ENCODE results near the gene PPFIBP2. TPM values are rescaled to one million over a fixed set of nuclear protein-coding genes. Genes with fewer than 3 reads are reported as not detected.

The PPFIBP2 gene
- total RNA-seq, 1 experiment from 2014 or later, result 5.7 TPM

DNA sequence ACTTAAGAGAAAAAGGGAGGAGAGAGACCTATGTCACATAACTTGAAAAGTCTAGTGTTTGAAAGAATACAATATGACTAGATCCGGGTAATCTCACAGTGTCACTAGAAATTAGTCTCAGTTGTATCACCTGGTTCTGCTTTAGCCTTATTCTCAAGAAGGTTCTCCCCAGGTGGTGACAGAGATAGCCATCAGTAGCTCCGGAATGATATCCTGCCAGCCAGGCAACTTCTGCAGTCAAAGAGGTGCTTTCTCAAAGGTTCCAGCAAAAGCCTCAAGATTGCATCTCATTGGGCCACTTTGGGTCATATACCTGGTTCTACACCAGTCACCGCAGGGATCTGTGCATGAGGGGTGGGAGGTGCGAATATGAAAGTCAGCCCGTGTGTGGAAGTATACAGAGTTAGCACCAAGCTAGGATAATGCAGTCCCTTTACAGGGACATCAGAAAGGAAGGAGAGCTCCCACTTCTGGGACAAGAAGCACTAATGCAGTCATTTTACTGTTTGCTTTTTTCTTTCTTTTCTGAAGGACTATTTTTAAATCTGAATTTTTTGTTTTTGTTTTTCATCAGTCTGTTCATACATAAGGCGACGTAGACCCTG is 98.4 kb downstream of the PPFIBP2 start:
- intact Hi-C loops (cut with micrococcal nuclease), result no loop called here
- TF ChIP-seq POLR2A (IDR thresholded peaks at IDR 0.05; ENCODE audit: borderline replicate concordance, extremely low read depth, insufficient read depth, insufficient read length), result no peak
- no peak for TF ChIP-seq CEBPB (IDR thresholded peaks at IDR 0.05; ENCODE audit: low read depth)
- no peak for TF ChIP-seq ELF1 (IDR thresholded peaks at IDR 0.05; ENCODE audit: borderline replicate concordance, low read depth)
- no peak for TF ChIP-seq SRF (IDR thresholded peaks at IDR 0.05; ENCODE audit: low read depth)
- TF ChIP-seq, protein P1, sequence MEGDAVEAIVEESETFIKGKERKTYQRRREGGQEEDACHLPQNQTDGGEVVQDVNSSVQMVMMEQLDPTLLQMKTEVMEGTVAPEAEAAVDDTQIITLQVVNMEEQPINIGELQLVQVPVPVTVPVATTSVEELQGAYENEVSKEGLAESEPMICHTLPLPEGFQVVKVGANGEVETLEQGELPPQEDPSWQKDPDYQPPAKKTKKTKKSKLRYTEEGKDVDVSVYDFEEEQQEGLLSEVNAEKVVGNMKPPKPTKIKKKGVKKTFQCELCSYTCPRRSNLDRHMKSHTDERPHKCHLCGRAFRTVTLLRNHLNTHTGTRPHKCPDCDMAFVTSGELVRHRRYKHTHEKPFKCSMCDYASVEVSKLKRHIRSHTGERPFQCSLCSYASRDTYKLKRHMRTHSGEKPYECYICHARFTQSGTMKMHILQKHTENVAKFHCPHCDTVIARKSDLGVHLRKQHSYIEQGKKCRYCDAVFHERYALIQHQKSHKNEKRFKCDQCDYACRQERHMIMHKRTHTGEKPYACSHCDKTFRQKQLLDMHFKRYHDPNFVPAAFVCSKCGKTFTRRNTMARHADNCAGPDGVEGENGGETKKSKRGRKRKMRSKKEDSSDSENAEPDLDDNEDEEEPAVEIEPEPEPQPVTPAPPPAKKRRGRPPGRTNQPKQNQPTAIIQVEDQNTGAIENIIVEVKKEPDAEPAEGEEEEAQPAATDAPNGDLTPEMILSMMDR (IDR thresholded peaks at IDR 0.05 in 2 of 3, conservative IDR thresholded peaks at IDR 0.05 in 1 of 3; ENCODE audit: borderline replicate concordance in 1 of 3, insufficient read depth in 1 of 3, low read depth in 2 of 3, low read length in 2 of 3), result no peak
- no peak for TF ChIP-seq EGR1 (IDR thresholded peaks at IDR 0.05; ENCODE audit: low read depth)
- TF ChIP-seq JUND (IDR thresholded peaks at IDR 0.05), result no peak
- TF ChIP-seq, protein P2, sequence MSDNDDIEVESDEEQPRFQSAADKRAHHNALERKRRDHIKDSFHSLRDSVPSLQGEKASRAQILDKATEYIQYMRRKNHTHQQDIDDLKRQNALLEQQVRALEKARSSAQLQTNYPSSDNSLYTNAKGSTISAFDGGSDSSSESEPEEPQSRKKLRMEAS (IDR thresholded peaks at IDR 0.05), result no peak
- no peak for TF ChIP-seq ZNF274 (IDR thresholded peaks at IDR 0.05; ENCODE audit: low read depth, low read length)
- TF ChIP-seq EZH2 (IDR thresholded peaks at IDR 0.05), result no peak
- no peak for TF ChIP-seq CBX3 (IDR thresholded peaks at IDR 0.05; ENCODE audit: low read depth)
- TF ChIP-seq YY1 (IDR thresholded peaks at IDR 0.05; ENCODE audit: extremely low read depth, insufficient replicate concordance, low read depth, low read length), result no peak
- TF ChIP-seq POLR2AphosphoS5 (IDR thresholded peaks at IDR 0.05; ENCODE audit: low read depth, low read length), result no peak
- no peak for TF ChIP-seq ZFX (IDR thresholded peaks at IDR 0.05)
- Histone ChIP-seq H4K20me1 (ENCODE audit: insufficient read depth) (no peaks in the 10 kb centered on the region), H3K36me3 (ENCODE audit: control insufficient read depth in 1 of 2, insufficient read depth in 2 of 2, low read length in 2 of 2) (no peaks in the 10 kb centered on the region), H3K4me1 (ENCODE audit: control insufficient read depth in 1 of 2, insufficient read depth in 2 of 2, low read length in 2 of 2) (no peaks in the 10 kb centered on the region), H3K27me3 (ENCODE audit: insufficient read depth, low read length) (no peaks in the 10 kb centered on the region), H3K4me2 (ENCODE audit: low read length) (no peak overlapping the region), H3K79me2 (ENCODE audit: insufficient read depth, low read length) (no peaks in the 10 kb centered on the region), H3K9me3 (ENCODE audit: control insufficient read depth in 1 of 2, insufficient read depth in 1 of 2, low read depth in 1 of 2, low read length in 2 of 2) (no peaks in the 10 kb centered on the region), H3K27ac (ENCODE audit: low read depth, low read length) (no peak overlapping the region), H3K4me3 (replicated peaks in 1 of 2; ENCODE audit: low read depth in 1 of 2, low read length in 2 of 2) (no peak overlapping the region), H3K9me2 (ENCODE audit: insufficient read depth) (no peaks in the 10 kb centered on the region), H3K9ac (ENCODE audit: low read length) (no peak overlapping the region), H2AFZ (ENCODE audit: low read depth, low read length, poor library complexity, severe bottlenecking) (no peak overlapping the region)
- ATAC-seq (no peak), DNase-seq (ENCODE audit: low read depth, low spot score) (no peak)
- no TSS peak for BruUV-seq (replicated peaks)
- CTCF ChIA-PET, result no interaction called here
- RAD21 ChIA-PET (ENCODE audit: low non-redundant PET in 1 of 2, low total read pairs in 2 of 2, uncharacterized antibody in 2 of 2, unreplicated experiment in 2 of 2), result no interaction called here
- POLR2A ChIA-PET, result no interaction called here

All from HCT116 (cell line).